ENCODE measurements around the gene SMO. TPM values are rescaled to one million over a fixed set of nuclear protein-coding genes. Genes with fewer than 3 reads are reported as not detected.

The SMO gene
- 10 to 100 TPM in 3 of 4 donors, 1 to 10 TPM in 1; 10.0 to 20.1 (median 13.4) TPM for total RNA-seq

DNA sequence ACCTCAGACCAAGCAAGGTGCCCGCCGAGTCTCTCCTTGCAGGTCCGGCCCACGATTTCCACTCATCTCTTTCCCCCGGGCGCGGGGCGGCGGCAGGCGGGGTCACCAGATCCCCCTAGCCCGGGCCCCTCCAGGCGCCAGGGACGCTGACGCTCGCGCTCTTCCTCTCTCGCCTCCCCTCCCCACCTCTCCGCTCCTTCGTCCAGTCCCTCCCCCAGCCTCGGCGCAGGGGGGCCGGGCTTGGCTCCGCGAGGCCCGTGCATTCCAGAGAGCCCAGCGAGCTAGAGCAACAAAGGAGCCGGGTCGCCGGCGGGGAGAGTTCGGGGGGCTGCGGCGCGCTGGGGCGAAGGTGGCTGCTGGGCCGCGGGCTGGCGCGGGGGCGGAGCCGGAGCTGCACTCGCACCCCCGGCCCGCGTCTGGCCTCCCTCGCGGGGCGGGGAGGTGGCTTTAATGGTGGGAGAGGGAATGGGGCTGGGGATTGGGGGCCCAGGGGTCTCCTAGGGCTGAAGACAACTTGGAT, at the start of gene SMO:
Gene SMO, plus strand, starts transcription at position 262 of the 520 bp plus-strand sequence. CDS start 519 bp downstream, outside the sequence.
- Histone ChIP-seq H3K9me3 (no peaks in the 10 kb centered on the region), H3K4me3 (peak within 1 kb of the TSS; percentile 71 to 94), H3K27me3 (no peaks in the 10 kb centered on the region), H3K36me3 (no peaks in the 10 kb centered on the region), H3K27ac (peak within 1 kb of the TSS in 3 of 4 donors; percentile 46 to 75 (median 72)), H3K4me1 (peaks cover 0 to 40% (median 9%) of the 10 kb centered on the region in 3 donors)
- 0% methylated on average over 1 of the region's 48 CpGs; no CpG with 5 or more reads in 1 of the 2 donors for WGBS, 2 donors (ENCODE audit: low coverage in 1 of 2)
- ATAC-seq, result peak; percentile 87
- no peak for TF ChIP-seq POLR2A (IDR thresholded peaks at IDR 0.05)
- TF ChIP-seq POLR2AphosphoS5 (IDR thresholded peaks at IDR 0.05), result no peak
- TF ChIP-seq, protein P1, sequence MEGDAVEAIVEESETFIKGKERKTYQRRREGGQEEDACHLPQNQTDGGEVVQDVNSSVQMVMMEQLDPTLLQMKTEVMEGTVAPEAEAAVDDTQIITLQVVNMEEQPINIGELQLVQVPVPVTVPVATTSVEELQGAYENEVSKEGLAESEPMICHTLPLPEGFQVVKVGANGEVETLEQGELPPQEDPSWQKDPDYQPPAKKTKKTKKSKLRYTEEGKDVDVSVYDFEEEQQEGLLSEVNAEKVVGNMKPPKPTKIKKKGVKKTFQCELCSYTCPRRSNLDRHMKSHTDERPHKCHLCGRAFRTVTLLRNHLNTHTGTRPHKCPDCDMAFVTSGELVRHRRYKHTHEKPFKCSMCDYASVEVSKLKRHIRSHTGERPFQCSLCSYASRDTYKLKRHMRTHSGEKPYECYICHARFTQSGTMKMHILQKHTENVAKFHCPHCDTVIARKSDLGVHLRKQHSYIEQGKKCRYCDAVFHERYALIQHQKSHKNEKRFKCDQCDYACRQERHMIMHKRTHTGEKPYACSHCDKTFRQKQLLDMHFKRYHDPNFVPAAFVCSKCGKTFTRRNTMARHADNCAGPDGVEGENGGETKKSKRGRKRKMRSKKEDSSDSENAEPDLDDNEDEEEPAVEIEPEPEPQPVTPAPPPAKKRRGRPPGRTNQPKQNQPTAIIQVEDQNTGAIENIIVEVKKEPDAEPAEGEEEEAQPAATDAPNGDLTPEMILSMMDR (IDR thresholded peaks at IDR 0.05), result no peak
- TF ChIP-seq EP300 (IDR thresholded peaks at IDR 0.05), result no peak

GRCh38 chr7:129143724-129144094, 44.7 kb upstream of the SMO start:
- WGBS, 2 donors (ENCODE audit: low coverage in 1 of 2), result 37 to 41% methylated on average over 8 to 9 of the region's 10 CpGs
- peaks cover 0 to 24% (median 5%) of the 10 kb centered on the region in 3 donors for H3K4me1 ChIP-seq
- no peak overlapping the region for H3K27ac ChIP-seq
- no peaks in the 10 kb centered on the region for H3K9me3 ChIP-seq
- ATAC-seq, result no peak
- peaks cover 43% of the 10 kb centered on the region for H3K27me3 ChIP-seq
- TF ChIP-seq EP300 (IDR thresholded peaks at IDR 0.05) (no peak), POLR2AphosphoS5 (IDR thresholded peaks at IDR 0.05) (no peak), POLR2A (IDR thresholded peaks at IDR 0.05) (no peak)
- TF ChIP-seq, protein P1 (IDR thresholded peaks at IDR 0.05), result no peak
- H3K36me3 ChIP-seq, result no peaks in the 10 kb centered on the region
- H3K4me3 ChIP-seq, result no peak overlapping the region

GRCh38 chr7:129144095-129144833, 44.2 kb upstream of the SMO start, which contains the start of gene TSPAN33:
Gene TSPAN33, plus strand, starts transcription at chr7:129144707. Its CDS starts 274 bp downstream, at chr7:129144981.
- 3 to 5% methylated on average over 10 to 12 of the region's 43 CpGs for WGBS, 2 donors (ENCODE audit: low coverage in 1 of 2)
- peak; percentile 95 for ATAC-seq
- Histone ChIP-seq H3K36me3 (no peaks in the 10 kb centered on the region), H3K9me3 (no peaks in the 10 kb centered on the region), H3K27me3 (peaks cover 47% of the 10 kb centered on the region), H3K4me1 (peaks cover 0 to 24% (median 5%) of the 10 kb centered on the region in 3 donors), H3K27ac (peak within 1 kb of the TSS in 1 of 4 donors; percentile 65), H3K4me3 (peak within 1 kb of the TSS; percentile 38 to 61)
- TF ChIP-seq, protein P1 (IDR thresholded peaks at IDR 0.05), result no peak
- TF ChIP-seq POLR2A (IDR thresholded peaks at IDR 0.05) (no peak), POLR2AphosphoS5 (IDR thresholded peaks at IDR 0.05) (no peak), EP300 (IDR thresholded peaks at IDR 0.05) (no peak)

GRCh38 chr7:129144834-129145668, 43.4 kb upstream of the SMO start:
- no peaks in the 10 kb centered on the region for H3K36me3 ChIP-seq
- WGBS, 2 donors (ENCODE audit: low coverage in 1 of 2), result 60 to 100% methylated on average over 1 to 2 of the region's 58 CpGs
- no peak for ATAC-seq
- no peaks in the 10 kb centered on the region for H3K9me3 ChIP-seq
- H3K27me3 ChIP-seq, result peaks cover 53% of the 10 kb centered on the region
- peak overlapping the region in 1 of 4 donors; percentile 65 for H3K27ac ChIP-seq
- TF ChIP-seq POLR2A (IDR thresholded peaks at IDR 0.05), result no peak
- no peak for TF ChIP-seq POLR2AphosphoS5 (IDR thresholded peaks at IDR 0.05)
- TF ChIP-seq EP300 (IDR thresholded peaks at IDR 0.05), result no peak
- TF ChIP-seq, protein P1 (IDR thresholded peaks at IDR 0.05), result peak in 1 of 4 experiments; percentile 32
- H3K4me1 ChIP-seq, result peaks cover 0 to 28% (median 5%) of the 10 kb centered on the region in 3 donors
- peak overlapping the region; percentile 38 to 61 for H3K4me3 ChIP-seq
